Stimulated activated naive CD8-positive, alpha-beta T cell treated with anti-CD3 and anti-CD28 coated beads, Interleukin-15, Interleukin-2, amounts not matched to agents 100 ng/mL and 50 ng/mL, for 24 hours (primary cell): ENCODE data around the gene LRRK1.

Source experiments
- H3K27ac Mint-ChIP-seq: one replicate; pipeline ENCODE4 v1.8.0; 2021; ENCODE audit warnings: mild to moderate bottlenecking, mixed read lengths
- H3K27me3 Mint-ChIP-seq: one replicate; pipeline ENCODE4 v1.8.0; 2021; ENCODE audit warnings: mixed read lengths
- H3K36me3 Mint-ChIP-seq: one replicate; pipeline ENCODE4 v1.8.0; 2021; ENCODE audit warnings: low read depth, mixed read lengths
- H3K4me1 Mint-ChIP-seq: one replicate; pipeline ENCODE4 v1.8.0; 2021; ENCODE audit warnings: low read depth, mixed read lengths
- H3K4me3 Mint-ChIP-seq: one replicate; pipeline ENCODE4 v1.8.0; 2021; ENCODE audit warnings: mild to moderate bottlenecking, mixed read lengths
- H3K9me3 Mint-ChIP-seq: one replicate; pipeline ENCODE4 v1.8.0; 2021; ENCODE audit warnings: mixed read lengths

LRRK1 gene

GRCh38 chr15:100985401-100985800, 66.2 kb downstream of the LRRK1 start:
- H3K27ac Mint-ChIP-seq, result no peak overlapping the region
- no peaks in the 10 kb centered on the region for H3K27me3 Mint-ChIP-seq
- H3K4me1 Mint-ChIP-seq, result no peaks in the 10 kb centered on the region
- no peaks in the 10 kb centered on the region for H3K36me3 Mint-ChIP-seq
- peaks cover under 1% of the 10 kb centered on the region for H3K9me3 Mint-ChIP-seq
- no peak overlapping the region for H3K4me3 Mint-ChIP-seq

GRCh38 chr15:100986158-100986896, 67.2 kb downstream of the LRRK1 start:
- Mint-ChIP-seq H3K4me1 (no peaks in the 10 kb centered on the region), H3K27ac (no peak overlapping the region), H3K36me3 (no peaks in the 10 kb centered on the region), H3K9me3 (no peaks in the 10 kb centered on the region), H3K27me3 (no peaks in the 10 kb centered on the region), H3K4me3 (no peak overlapping the region)

GRCh38 chr15:100987143-100987542, 68.0 kb downstream of the LRRK1 start:
- Mint-ChIP-seq H3K9me3 (no peaks in the 10 kb centered on the region), H3K27me3 (no peaks in the 10 kb centered on the region), H3K4me1 (no peaks in the 10 kb centered on the region), H3K4me3 (no peak overlapping the region), H3K36me3 (no peaks in the 10 kb centered on the region), H3K27ac (no peak overlapping the region)

- Mint-ChIP-seq H3K36me3 (no peaks in the 10 kb centered on the region), H3K4me1 (no peaks in the 10 kb centered on the region), H3K4me3 (no peak overlapping the region), H3K27me3 (no peaks in the 10 kb centered on the region), H3K9me3 (no peaks in the 10 kb centered on the region), H3K27ac (no peak overlapping the region)
These were observed 69.1 kb downstream of the LRRK1 start for GRCh38 chr15:100988297-100988696.

- Mint-ChIP-seq H3K27ac (no peak overlapping the region), H3K27me3 (no peaks in the 10 kb centered on the region), H3K4me1 (no peaks in the 10 kb centered on the region), H3K4me3 (no peak overlapping the region), H3K9me3 (no peaks in the 10 kb centered on the region), H3K36me3 (no peaks in the 10 kb centered on the region)
These were observed 69.7 kb downstream of the LRRK1 start for GRCh38 chr15:100988857-100989256.

- H3K27me3 Mint-ChIP-seq, result no peaks in the 10 kb centered on the region
- no peak overlapping the region for H3K27ac Mint-ChIP-seq
- H3K9me3 Mint-ChIP-seq, result no peaks in the 10 kb centered on the region
- H3K36me3 Mint-ChIP-seq, result no peaks in the 10 kb centered on the region
- H3K4me1 Mint-ChIP-seq, result no peaks in the 10 kb centered on the region
- H3K4me3 Mint-ChIP-seq, result no peak overlapping the region
These were observed 75.7 kb downstream of the LRRK1 start for GRCh38 chr15:100994597-100995446.

GRCh38 chr15:100995471-100996430, 76.6 kb downstream of the LRRK1 start:
- peaks cover 5% of the 10 kb centered on the region for H3K27me3 Mint-ChIP-seq

GRCh38 chr15:100997442-100997841, 78.3 kb downstream of the LRRK1 start:
- peaks cover 5% of the 10 kb centered on the region for H3K27me3 Mint-ChIP-seq
- H3K4me1 Mint-ChIP-seq, result no peaks in the 10 kb centered on the region
- no peak overlapping the region for H3K27ac Mint-ChIP-seq
- no peaks in the 10 kb centered on the region for H3K9me3 Mint-ChIP-seq
- no peak overlapping the region for H3K4me3 Mint-ChIP-seq
- no peaks in the 10 kb centered on the region for H3K36me3 Mint-ChIP-seq

More at GRCh38 chr15:100995471-100996430, 76.6 kb downstream of the LRRK1 start:
- Mint-ChIP-seq H3K9me3 (no peaks in the 10 kb centered on the region), H3K4me3 (no peak overlapping the region), H3K4me1 (no peaks in the 10 kb centered on the region), H3K27ac (no peak overlapping the region), H3K36me3 (no peaks in the 10 kb centered on the region)

- Mint-ChIP-seq H3K4me3 (no peak overlapping the region), H3K27ac (no peak overlapping the region), H3K27me3 (peaks cover 5% of the 10 kb centered on the region), H3K9me3 (no peaks in the 10 kb centered on the region), H3K36me3 (no peaks in the 10 kb centered on the region), H3K4me1 (no peaks in the 10 kb centered on the region)
These were observed 79.5 kb downstream of the LRRK1 start for GRCh38 chr15:100998630-100999029.

GRCh38 chr15:100999369-100999768, 80.2 kb downstream of the LRRK1 start:
- no peaks in the 10 kb centered on the region for H3K9me3 Mint-ChIP-seq
- no peaks in the 10 kb centered on the region for H3K36me3 Mint-ChIP-seq
- H3K27me3 Mint-ChIP-seq, result peaks cover 5% of the 10 kb centered on the region

GRCh38 chr15:101000271-101000681, 81.1 kb downstream of the LRRK1 start:
- Mint-ChIP-seq H3K27ac (no peak overlapping the region), H3K4me1 (no peaks in the 10 kb centered on the region), H3K36me3 (no peaks in the 10 kb centered on the region), H3K9me3 (no peaks in the 10 kb centered on the region), H3K4me3 (no peak overlapping the region), H3K27me3 (peaks cover 5% of the 10 kb centered on the region)

More at GRCh38 chr15:100999369-100999768, 80.2 kb downstream of the LRRK1 start:
- Mint-ChIP-seq H3K4me3 (no peak overlapping the region), H3K4me1 (no peaks in the 10 kb centered on the region), H3K27ac (no peak overlapping the region)

GRCh38 chr15:101001056-101001455, 81.9 kb downstream of the LRRK1 start:
- peaks cover 5% of the 10 kb centered on the region for H3K27me3 Mint-ChIP-seq
- H3K4me1 Mint-ChIP-seq, result no peaks in the 10 kb centered on the region
- H3K36me3 Mint-ChIP-seq, result no peaks in the 10 kb centered on the region
- no peak overlapping the region for H3K27ac Mint-ChIP-seq
- no peak overlapping the region for H3K4me3 Mint-ChIP-seq
- H3K9me3 Mint-ChIP-seq, result no peaks in the 10 kb centered on the region

- no peak overlapping the region for H3K4me3 Mint-ChIP-seq
- H3K27ac Mint-ChIP-seq, result no peak overlapping the region
- H3K4me1 Mint-ChIP-seq, result peaks cover 4% of the 10 kb centered on the region
- no peaks in the 10 kb centered on the region for H3K9me3 Mint-ChIP-seq
- H3K36me3 Mint-ChIP-seq, result no peaks in the 10 kb centered on the region
- peaks cover 5% of the 10 kb centered on the region for H3K27me3 Mint-ChIP-seq
These were observed 82.6 kb downstream of the LRRK1 start for GRCh38 chr15:101001796-101002195.

- Mint-ChIP-seq H3K36me3 (no peaks in the 10 kb centered on the region), H3K4me1 (peaks cover 17% of the 10 kb centered on the region), H3K27me3 (peaks cover 11% of the 10 kb centered on the region), H3K27ac (no peak overlapping the region), H3K4me3 (no peak overlapping the region), H3K9me3 (no peaks in the 10 kb centered on the region)
These were observed 83.9 kb downstream of the LRRK1 start for GRCh38 chr15:101003081-101003480.
